ENCODE data around the gene SPATA13.

- no peak for TF ChIP-seq CTCF (conservative IDR thresholded peaks at IDR 0.05; ENCODE audit: low read depth, low read length)
- no peak for TF ChIP-seq EZH2 (IDR thresholded peaks at IDR 0.05; ENCODE audit: low read length, unreplicated experiment)
Measured at GRCh38 chr13:24203811-24204210, 43.3 kb downstream of the SPATA13 start.

Data from PC-3 (cell line).